ENCODE results near the gene PTPN18.

Gene PTPN18

DNA sequence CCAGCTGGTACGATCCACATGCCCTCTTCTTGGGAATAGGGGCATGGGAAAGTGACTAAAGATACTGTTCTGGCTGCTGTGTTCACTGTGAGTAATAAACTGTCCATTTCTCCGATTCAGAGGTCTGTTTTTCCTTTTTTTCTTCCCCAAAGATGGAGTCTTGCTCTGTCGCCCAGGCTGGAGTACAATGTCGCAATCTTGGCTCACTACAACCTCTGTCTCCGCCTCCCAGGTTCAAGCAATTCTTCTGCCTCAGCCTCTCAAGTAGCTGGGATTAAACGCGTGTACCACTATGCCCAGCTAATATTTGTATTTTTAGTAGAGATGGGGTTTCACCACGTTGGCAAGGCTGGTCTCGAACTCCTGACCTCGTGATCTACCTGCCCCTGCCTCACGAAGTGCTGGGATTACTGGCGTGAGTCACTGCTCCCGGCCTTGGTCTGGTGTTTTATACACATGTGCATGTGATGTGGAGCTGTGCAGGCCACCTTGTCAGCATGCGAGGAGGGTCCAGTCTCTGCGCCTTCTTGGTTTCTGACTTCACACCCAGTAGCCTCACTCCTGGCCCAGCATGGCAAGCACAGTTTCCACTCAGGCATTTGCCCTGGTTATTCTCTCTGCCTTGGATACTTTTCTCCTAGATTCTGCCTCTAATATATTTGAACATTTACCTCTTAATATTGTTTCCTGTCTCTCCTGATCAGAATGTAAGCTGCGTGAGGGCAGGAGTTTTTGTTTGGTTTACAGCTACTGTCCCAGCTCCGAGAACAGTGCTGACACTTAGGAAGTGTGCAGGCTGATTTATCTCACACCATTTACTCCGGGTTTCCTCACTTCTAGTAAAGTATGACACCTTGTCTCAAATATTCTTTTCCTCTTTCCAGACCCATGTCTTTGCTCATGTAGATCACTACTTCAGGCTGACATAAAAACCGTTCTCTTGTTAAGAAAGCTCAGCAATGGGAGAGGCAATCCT, 19.7 kb downstream of the PTPN18 start:
- Histone ChIP-seq H3K4me3 (ENCODE audit: low read depth, low read length) (no peak overlapping the region), H3K27ac (ENCODE audit: low read depth, low read length) (no peak overlapping the region), H3K9ac (ENCODE audit: low read depth, low read length) (no peak overlapping the region), H3K4me1 (ENCODE audit: control insufficient read depth, insufficient read depth, low read length) (peaks cover 5% of the 10 kb centered on the region; the same call in 1 of the 2 replicates), H3K36me3 (ENCODE audit: control insufficient read depth, insufficient read depth, low read length) (no peaks in the 10 kb centered on the region), H3K9me3 (ENCODE audit: control insufficient read depth, insufficient read depth, low read length) (no peaks in the 10 kb centered on the region), H3K27me3 (ENCODE audit: control insufficient read depth, insufficient read depth, low read length) (0 out of 2 replicates have a peak, but pooled peaks cover 3% of the 10 kb centered on the region)

DNA sequence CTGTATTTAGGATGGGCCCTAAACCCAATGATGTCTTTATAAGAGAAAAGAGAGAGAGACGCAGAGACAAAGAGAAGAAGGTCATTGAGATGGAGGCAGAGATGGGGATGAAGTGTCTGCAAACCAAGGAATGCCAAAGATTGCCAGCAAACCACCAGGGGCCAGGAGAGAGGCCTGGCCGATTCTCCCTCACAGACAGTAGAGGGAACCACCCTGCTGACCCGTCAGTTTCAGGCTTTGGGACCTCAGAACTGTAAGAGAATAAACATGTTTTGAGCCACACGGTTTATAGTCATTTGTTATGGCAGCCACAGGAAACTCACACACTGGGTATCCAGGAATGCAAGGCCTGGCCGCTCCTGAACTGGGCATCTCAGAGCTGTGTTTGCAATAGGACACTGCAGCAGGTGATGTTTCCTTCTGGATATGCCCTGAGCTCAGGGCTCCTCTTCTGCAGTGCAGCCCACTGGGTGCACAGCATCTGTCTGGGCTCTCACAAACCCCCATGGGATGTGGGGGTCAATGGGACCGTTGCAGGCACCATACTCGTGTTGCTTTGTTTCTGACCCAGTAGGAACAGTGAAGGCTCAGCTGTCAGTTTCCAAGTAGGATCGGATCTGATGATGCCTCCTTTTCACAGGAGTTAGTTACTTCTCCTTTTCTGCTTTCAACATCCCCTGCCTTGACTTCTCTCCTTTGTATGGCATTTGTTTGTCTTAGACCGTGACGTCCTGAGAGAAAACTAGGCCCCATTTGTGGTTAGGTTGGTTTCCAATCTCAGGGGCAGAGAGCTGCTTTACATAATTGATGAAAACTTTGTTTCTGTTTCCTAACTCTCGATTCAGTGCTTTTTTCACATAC, 20.8 kb downstream of the PTPN18 start:
- Histone ChIP-seq H3K27me3 (ENCODE audit: control insufficient read depth, insufficient read depth, low read length) (no peaks in the 10 kb centered on the region), H3K9me3 (ENCODE audit: control insufficient read depth, insufficient read depth, low read length) (no peaks in the 10 kb centered on the region), H3K4me1 (ENCODE audit: control insufficient read depth, insufficient read depth, low read length) (peaks cover 3% of the 10 kb centered on the region; the same call in 1 of the 2 replicates), H3K36me3 (ENCODE audit: control insufficient read depth, insufficient read depth, low read length) (no peaks in the 10 kb centered on the region), H3K4me3 (ENCODE audit: low read depth, low read length) (no peak overlapping the region), H3K9ac (ENCODE audit: low read depth, low read length) (no peak overlapping the region), H3K27ac (ENCODE audit: low read depth, low read length) (no peak overlapping the region)

DNA sequence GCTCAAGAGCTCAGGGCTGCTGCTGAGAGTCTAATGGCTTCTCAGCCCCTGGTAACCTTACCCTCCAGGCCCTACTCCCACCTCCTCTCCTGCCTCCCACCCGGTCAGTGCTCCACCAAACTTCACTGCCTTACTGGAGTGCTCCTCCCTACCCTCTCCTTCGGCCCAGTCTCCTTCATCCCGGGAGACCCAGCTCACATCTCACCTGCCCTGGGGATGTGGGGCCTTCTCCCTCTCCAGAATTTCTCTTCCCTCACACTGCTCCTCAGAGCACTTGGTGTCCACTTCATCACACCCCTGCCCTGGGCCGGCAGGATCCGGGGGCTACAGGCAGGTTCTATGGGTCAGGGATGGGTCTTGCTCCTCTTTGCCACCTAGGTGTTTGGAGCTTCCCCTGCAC, 21.6 kb downstream of the PTPN18 start:
- Histone ChIP-seq H3K4me3 (ENCODE audit: low read depth, low read length) (no peak overlapping the region), H3K9ac (ENCODE audit: low read depth, low read length) (no peak overlapping the region), H3K27me3 (ENCODE audit: control insufficient read depth, insufficient read depth, low read length) (no peaks in the 10 kb centered on the region), H3K27ac (ENCODE audit: low read depth, low read length) (no peak overlapping the region), H3K9me3 (ENCODE audit: control insufficient read depth, insufficient read depth, low read length) (no peaks in the 10 kb centered on the region), H3K4me1 (ENCODE audit: control insufficient read depth, insufficient read depth, low read length) (no peaks in the 10 kb centered on the region; the same call in 1 of the 2 replicates), H3K36me3 (ENCODE audit: control insufficient read depth, insufficient read depth, low read length) (no peaks in the 10 kb centered on the region)

DNA sequence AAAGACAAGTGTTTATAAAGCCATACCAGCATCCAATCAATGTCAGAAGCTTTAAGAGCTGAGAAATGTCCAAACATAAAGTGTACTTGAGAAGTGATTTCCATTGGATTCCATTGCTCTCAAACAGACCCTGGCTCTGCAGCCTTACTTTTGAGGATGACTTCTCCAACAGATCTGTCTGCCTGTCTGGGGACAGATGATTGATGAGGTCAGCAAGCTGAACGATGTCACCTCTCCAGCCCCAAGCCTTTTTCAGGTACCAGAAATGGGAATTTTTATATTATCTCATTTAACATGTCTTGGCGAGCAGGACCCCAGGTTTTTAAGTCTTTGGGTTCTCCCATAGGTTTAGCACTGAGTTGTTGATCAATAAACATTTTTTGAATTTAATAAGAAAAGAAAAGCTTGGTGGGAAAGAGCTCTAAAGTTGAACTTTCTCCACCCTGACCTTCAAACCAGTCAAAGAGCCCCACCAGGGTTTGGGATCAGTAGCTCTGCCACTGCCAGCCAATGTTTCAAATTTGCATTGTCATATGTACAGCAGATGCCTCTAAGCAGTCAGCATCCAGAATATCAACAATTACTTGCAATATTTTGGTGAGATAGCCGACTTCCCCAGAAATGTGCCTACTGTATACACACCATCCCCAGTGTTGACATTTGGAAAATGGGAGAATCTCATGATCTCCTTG, 22.5 kb downstream of the PTPN18 start:
- H3K9ac ChIP-seq (ENCODE audit: low read depth, low read length) = no peak overlapping the region
- H3K36me3 ChIP-seq (ENCODE audit: control insufficient read depth, insufficient read depth, low read length) = no peaks in the 10 kb centered on the region

DNA sequence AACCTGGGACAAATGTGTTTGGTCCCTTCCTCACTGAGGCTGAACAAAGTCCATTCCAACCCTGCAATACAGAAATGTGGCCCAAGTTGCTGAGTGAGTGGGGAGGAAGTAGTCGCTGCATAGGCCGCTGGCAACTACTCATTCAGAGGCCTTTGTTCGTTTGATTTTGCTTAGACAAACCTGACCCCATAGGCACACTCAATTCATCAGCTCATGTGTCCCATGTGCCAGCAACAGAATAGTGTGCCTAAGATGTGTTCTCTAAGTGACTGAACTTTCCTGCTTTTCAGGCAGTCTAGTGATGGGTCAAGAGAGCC, 23.0 kb downstream of the PTPN18 start:
- Histone ChIP-seq H3K36me3 (ENCODE audit: control insufficient read depth, insufficient read depth, low read length) (no peaks in the 10 kb centered on the region), H3K4me3 (ENCODE audit: low read depth, low read length) (no peak overlapping the region), H3K4me1 (ENCODE audit: control insufficient read depth, insufficient read depth, low read length) (no peaks in the 10 kb centered on the region), H3K27me3 (ENCODE audit: control insufficient read depth, insufficient read depth, low read length) (no peaks in the 10 kb centered on the region), H3K27ac (ENCODE audit: low read depth, low read length) (no peak overlapping the region), H3K9ac (ENCODE audit: low read depth, low read length) (no peak overlapping the region), H3K9me3 (ENCODE audit: control insufficient read depth, insufficient read depth, low read length) (no peaks in the 10 kb centered on the region)

More for the DNA sequence above, 22.5 kb downstream of the PTPN18 start:
- Histone ChIP-seq H3K9me3 (ENCODE audit: control insufficient read depth, insufficient read depth, low read length) (no peaks in the 10 kb centered on the region), H3K4me3 (ENCODE audit: low read depth, low read length) (no peak overlapping the region), H3K27me3 (ENCODE audit: control insufficient read depth, insufficient read depth, low read length) (no peaks in the 10 kb centered on the region), H3K27ac (ENCODE audit: low read depth, low read length) (no peak overlapping the region), H3K4me1 (ENCODE audit: control insufficient read depth, insufficient read depth, low read length) (no peaks in the 10 kb centered on the region)

DNA sequence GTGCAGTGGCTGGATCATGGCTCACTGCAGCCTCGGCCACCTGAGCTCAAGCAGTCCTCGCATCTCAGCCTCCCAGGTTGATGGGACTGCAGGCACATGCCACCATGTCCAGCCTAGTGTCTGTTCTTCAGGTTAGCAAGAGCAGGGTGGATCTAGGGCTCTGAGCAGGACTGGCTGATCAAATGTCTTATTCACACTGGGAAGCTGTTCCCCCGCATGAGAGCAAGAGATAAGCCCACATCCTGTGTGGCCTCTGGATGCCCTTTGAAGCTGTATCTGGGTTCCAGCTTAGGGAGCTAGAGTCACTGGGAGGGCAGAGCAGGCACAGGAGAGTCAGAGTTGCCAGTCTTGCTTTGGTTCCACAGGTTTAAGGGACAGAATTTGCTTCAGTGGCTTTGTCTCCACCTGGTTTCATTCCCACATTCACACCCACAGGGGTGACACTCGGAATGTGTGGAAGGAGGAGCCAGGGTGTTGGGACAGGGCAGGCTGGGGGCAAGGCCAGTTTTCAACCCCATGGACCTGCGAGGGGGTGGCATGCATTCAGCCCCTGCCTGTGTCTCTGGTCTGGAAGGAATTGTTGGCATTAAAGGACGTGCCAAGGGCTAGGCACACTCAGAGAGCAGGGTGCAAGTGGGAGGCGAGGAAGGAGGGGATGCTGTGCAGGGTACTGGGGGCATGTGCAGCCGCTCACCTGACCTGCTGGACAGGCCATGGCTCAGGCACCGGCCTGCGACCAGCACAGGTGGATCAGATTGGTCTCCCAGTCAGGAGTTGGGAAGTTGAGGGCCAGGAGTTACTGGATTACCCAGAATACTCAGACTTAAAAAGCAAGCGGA, 24.5 kb downstream of the PTPN18 start:
- no peaks in the 10 kb centered on the region for H3K27me3 ChIP-seq (ENCODE audit: control insufficient read depth, insufficient read depth, low read length)
- H3K27ac ChIP-seq (ENCODE audit: low read depth, low read length) = no peak overlapping the region
- H3K36me3 ChIP-seq (ENCODE audit: control insufficient read depth, insufficient read depth, low read length) = no peaks in the 10 kb centered on the region
- H3K4me1 ChIP-seq (ENCODE audit: control insufficient read depth, insufficient read depth, low read length) = no peaks in the 10 kb centered on the region
- H3K4me3 ChIP-seq (ENCODE audit: low read depth, low read length) = no peak overlapping the region
- H3K9ac ChIP-seq (ENCODE audit: low read depth, low read length) = no peak overlapping the region
- no peaks in the 10 kb centered on the region for H3K9me3 ChIP-seq (ENCODE audit: control insufficient read depth, insufficient read depth, low read length)

DNA sequence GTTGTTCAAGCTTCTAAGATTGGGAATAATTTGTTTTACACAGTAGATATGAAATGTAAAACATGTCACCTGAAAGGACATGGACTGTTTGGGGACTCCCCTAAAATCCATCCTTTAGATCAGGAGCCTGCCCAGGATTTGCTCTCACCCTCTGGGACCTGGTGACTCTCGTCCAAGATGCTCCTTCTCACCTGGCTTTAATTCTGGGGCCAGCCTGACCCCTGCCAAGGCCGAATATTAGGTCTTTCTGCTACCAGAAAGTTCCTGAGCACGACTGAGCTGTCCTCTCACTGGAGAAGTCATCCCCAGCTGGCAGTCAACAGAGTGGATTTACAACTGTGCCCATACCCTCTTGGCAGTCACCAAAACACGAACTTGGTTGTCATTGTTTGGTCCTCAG, 25.3 kb downstream of the PTPN18 start:
- no peak overlapping the region for H3K9ac ChIP-seq (ENCODE audit: low read depth, low read length)
- no peaks in the 10 kb centered on the region for H3K27me3 ChIP-seq (ENCODE audit: control insufficient read depth, insufficient read depth, low read length)
- no peak overlapping the region for H3K4me3 ChIP-seq (ENCODE audit: low read depth, low read length)
- no peaks in the 10 kb centered on the region for H3K36me3 ChIP-seq (ENCODE audit: control insufficient read depth, insufficient read depth, low read length)
- H3K9me3 ChIP-seq (ENCODE audit: control insufficient read depth, insufficient read depth, low read length) = no peaks in the 10 kb centered on the region
- no peaks in the 10 kb centered on the region for H3K4me1 ChIP-seq (ENCODE audit: control insufficient read depth, insufficient read depth, low read length)
- no peak overlapping the region for H3K27ac ChIP-seq (ENCODE audit: low read depth, low read length)

DNA sequence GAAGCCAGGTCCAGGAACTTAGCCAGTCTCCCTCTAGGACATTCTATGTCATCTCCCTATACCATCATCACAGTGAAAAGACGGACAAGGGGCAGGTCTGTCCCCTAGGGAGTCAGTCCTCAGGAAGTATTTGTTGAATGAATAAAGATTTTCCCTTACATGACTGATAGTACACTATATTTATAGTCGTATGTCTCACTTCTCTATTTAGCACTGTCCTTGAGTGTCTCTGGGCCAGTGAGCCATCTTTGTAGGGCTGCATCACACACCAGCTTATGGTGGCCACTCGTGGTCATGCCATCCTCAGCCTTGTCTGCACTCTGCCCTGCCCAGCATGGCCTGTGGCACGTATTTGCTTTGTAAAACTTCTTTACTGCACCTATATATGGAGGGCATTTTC, 25.8 kb downstream of the PTPN18 start:
- Histone ChIP-seq H3K4me1 (ENCODE audit: control insufficient read depth, insufficient read depth, low read length) (no peaks in the 10 kb centered on the region), H3K27me3 (ENCODE audit: control insufficient read depth, insufficient read depth, low read length) (no peaks in the 10 kb centered on the region), H3K9ac (ENCODE audit: low read depth, low read length) (no peak overlapping the region), H3K4me3 (ENCODE audit: low read depth, low read length) (no peak overlapping the region), H3K36me3 (ENCODE audit: control insufficient read depth, insufficient read depth, low read length) (no peaks in the 10 kb centered on the region), H3K9me3 (ENCODE audit: control insufficient read depth, insufficient read depth, low read length) (no peaks in the 10 kb centered on the region), H3K27ac (ENCODE audit: low read depth, low read length) (no peak overlapping the region)

DNA sequence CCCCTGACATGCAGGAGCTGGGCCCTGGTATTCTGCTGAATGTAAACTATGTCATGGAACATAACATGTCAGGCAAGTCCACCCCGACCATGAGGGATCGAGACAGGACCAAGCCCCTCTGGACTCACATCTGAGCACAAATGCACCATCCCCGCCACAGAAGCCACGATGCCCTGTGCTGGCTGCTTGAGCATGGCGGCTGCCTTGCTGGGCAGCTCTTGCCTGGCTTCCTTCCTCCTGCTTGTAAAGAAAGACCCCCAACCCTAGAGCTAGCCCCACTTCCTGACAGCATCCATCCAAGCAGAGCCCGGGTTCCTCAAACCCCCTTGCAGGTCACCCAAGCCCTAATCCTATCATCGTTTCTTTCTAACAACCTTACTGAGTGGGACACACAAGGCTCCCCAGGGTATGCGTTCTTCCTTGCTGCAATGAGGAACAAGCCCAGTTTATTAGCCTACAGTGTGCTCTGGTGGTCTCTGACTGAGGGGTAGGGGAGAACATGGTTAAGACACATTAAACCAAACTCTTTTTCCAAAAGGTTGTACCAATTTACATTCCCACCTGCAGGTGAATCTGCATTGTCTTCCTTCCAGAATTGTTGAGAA, 26.6 kb downstream of the PTPN18 start:
- no peak overlapping the region for H3K9ac ChIP-seq (ENCODE audit: low read depth, low read length)
- no peak overlapping the region for H3K4me3 ChIP-seq (ENCODE audit: low read depth, low read length)
- no peaks in the 10 kb centered on the region for H3K36me3 ChIP-seq (ENCODE audit: control insufficient read depth, insufficient read depth, low read length)
- no peaks in the 10 kb centered on the region for H3K9me3 ChIP-seq (ENCODE audit: control insufficient read depth, insufficient read depth, low read length)
- H3K4me1 ChIP-seq (ENCODE audit: control insufficient read depth, insufficient read depth, low read length) = no peaks in the 10 kb centered on the region
- H3K27ac ChIP-seq (ENCODE audit: low read depth, low read length) = no peak overlapping the region
- H3K27me3 ChIP-seq (ENCODE audit: control insufficient read depth, insufficient read depth, low read length) = no peaks in the 10 kb centered on the region

DNA sequence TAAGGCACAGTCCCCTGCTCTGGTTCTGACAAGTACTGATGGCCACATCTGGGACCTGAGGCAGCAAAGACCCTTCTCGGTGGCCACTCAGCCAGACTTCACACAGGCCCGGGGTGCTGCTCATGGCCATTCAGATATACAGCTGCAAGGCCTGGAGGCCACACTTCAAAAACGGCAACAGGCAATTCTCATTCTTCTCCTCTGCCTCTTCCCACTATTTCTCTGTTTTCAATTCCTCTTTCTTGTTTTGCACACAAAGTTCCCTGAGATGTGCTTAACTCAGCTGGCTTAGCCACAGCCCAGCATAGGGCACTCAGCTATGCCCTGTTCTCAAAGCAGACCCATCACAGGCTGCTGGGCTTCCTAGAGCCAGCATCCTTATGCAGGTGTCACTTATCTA, 29.9 kb downstream of the PTPN18 start:
- Histone ChIP-seq H3K36me3 (ENCODE audit: control insufficient read depth, insufficient read depth, low read length) (no peaks in the 10 kb centered on the region), H3K4me3 (ENCODE audit: low read depth, low read length) (no peak overlapping the region), H3K27me3 (ENCODE audit: control insufficient read depth, insufficient read depth, low read length) (peaks cover 3% of the 10 kb centered on the region; the same call in 1 of the 2 replicates), H3K9me3 (ENCODE audit: control insufficient read depth, insufficient read depth, low read length) (no peaks in the 10 kb centered on the region), H3K4me1 (ENCODE audit: control insufficient read depth, insufficient read depth, low read length) (no peaks in the 10 kb centered on the region), H3K9ac (ENCODE audit: low read depth, low read length) (no peak overlapping the region), H3K27ac (ENCODE audit: low read depth, low read length) (no peak overlapping the region)

Data from HUES48 (cell line).